ENCODE data around the gene BUD31.

BUD31 gene

DNA sequence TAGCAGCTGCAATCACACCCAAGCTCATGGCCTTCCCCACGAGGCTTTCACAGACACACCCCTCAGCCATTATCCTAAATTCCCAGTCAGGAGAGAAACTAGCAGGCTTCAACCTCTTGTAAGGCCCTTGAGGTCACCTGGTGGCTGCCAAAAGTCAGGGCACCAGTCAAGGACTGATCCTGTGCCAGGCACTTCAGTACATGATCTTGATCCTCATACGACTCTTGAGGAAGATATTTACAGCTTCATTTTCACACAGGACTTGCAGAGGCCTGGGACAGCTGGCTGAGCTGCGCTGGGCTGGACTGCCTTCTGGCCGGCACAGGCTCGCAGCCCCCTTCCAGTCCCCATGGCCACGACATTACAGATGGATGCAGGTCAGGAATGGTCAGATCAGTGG is 9.2 kb upstream of the BUD31 start:
- no peak overlapping the region for H3K27ac ChIP-seq (ENCODE audit: low read depth, low read length)
- no peak overlapping the region for H3K4me2 ChIP-seq (ENCODE audit: low read length)
- no peaks in the 10 kb centered on the region for H3K9me2 ChIP-seq (replicated peaks; ENCODE audit: control insufficient read depth, low read length)
- no peak for TF ChIP-seq EZH2phosphoT487 (IDR thresholded peaks at IDR 0.05; ENCODE audit: borderline replicate concordance, low read length)
- TF ChIP-seq, protein P1, sequence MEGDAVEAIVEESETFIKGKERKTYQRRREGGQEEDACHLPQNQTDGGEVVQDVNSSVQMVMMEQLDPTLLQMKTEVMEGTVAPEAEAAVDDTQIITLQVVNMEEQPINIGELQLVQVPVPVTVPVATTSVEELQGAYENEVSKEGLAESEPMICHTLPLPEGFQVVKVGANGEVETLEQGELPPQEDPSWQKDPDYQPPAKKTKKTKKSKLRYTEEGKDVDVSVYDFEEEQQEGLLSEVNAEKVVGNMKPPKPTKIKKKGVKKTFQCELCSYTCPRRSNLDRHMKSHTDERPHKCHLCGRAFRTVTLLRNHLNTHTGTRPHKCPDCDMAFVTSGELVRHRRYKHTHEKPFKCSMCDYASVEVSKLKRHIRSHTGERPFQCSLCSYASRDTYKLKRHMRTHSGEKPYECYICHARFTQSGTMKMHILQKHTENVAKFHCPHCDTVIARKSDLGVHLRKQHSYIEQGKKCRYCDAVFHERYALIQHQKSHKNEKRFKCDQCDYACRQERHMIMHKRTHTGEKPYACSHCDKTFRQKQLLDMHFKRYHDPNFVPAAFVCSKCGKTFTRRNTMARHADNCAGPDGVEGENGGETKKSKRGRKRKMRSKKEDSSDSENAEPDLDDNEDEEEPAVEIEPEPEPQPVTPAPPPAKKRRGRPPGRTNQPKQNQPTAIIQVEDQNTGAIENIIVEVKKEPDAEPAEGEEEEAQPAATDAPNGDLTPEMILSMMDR (IDR thresholded peaks at IDR 0.05; ENCODE audit: low read depth, low read length, poor library complexity, severe bottlenecking) = no peak
- no peaks in the 10 kb centered on the region for H3K4me1 ChIP-seq (ENCODE audit: control insufficient read depth, low read length)
- H3K27me3 ChIP-seq (ENCODE audit: control insufficient read depth, low read length) = no peaks in the 10 kb centered on the region
- H3K4me3 ChIP-seq (ENCODE audit: low read length) = no peak overlapping the region
- peaks cover 23% of the 10 kb centered on the region for H3F3A ChIP-seq (ENCODE audit: control insufficient read depth, insufficient read depth)
- no peaks in the 10 kb centered on the region for H3K9me3 ChIP-seq (ENCODE audit: control insufficient read depth, insufficient read depth, low read length)
- H3K79me2 ChIP-seq (ENCODE audit: control insufficient read depth, low read length) = peaks cover 24% of the 10 kb centered on the region
- peaks cover 91% of the 10 kb centered on the region for H3K36me3 ChIP-seq (ENCODE audit: control insufficient read depth, low read length)
- peaks cover 19% of the 10 kb centered on the region for H4K20me1 ChIP-seq (ENCODE audit: control insufficient read depth, insufficient read depth, low read depth, low read length)

DNA sequence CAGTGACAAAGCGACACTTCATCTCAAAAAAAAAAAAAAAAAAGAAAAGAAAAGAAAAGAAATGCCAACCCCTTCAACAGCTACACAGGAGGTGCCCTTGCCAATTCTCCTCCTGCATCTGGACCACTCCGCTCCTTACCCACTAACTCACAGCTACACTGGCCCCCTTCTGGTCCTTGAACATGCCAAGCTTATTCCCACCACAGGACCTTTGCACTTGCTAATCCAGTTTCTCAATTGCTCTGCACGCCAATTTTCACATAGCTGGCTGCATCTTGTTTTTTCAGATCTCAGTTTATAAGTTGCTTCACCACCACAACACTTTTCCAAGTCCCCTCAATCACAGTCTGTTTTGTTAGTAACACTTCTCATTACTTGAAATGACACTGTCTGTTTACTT is 5.9 kb upstream of the BUD31 start:
- peaks cover 14% of the 10 kb centered on the region for H3F3A ChIP-seq (ENCODE audit: control insufficient read depth, insufficient read depth)
- H4K20me1 ChIP-seq (ENCODE audit: control insufficient read depth, insufficient read depth, low read depth, low read length) = peaks cover 27% of the 10 kb centered on the region
- H3K27me3 ChIP-seq (ENCODE audit: control insufficient read depth, low read length) = no peaks in the 10 kb centered on the region
- H3K9me3 ChIP-seq (ENCODE audit: control insufficient read depth, insufficient read depth, low read length) = no peaks in the 10 kb centered on the region
- no peak for TF ChIP-seq EZH2phosphoT487 (IDR thresholded peaks at IDR 0.05; ENCODE audit: borderline replicate concordance, low read length)
- TF ChIP-seq, protein P1 (IDR thresholded peaks at IDR 0.05; ENCODE audit: low read depth, low read length, poor library complexity, severe bottlenecking) = no peak
- H3K4me1 ChIP-seq (ENCODE audit: control insufficient read depth, low read length) = peaks cover 18% of the 10 kb centered on the region
- no peak overlapping the region for H3K4me2 ChIP-seq (ENCODE audit: low read length)
- no peak overlapping the region for H3K27ac ChIP-seq (ENCODE audit: low read depth, low read length)
- no peak overlapping the region for H3K4me3 ChIP-seq (ENCODE audit: low read length)
- H3K9me2 ChIP-seq (replicated peaks; ENCODE audit: control insufficient read depth, low read length) = no peaks in the 10 kb centered on the region
- H3K79me2 ChIP-seq (ENCODE audit: control insufficient read depth, low read length) = peaks cover 56% of the 10 kb centered on the region
- H3K36me3 ChIP-seq (ENCODE audit: control insufficient read depth, low read length) = peaks cover 90% of the 10 kb centered on the region

DNA sequence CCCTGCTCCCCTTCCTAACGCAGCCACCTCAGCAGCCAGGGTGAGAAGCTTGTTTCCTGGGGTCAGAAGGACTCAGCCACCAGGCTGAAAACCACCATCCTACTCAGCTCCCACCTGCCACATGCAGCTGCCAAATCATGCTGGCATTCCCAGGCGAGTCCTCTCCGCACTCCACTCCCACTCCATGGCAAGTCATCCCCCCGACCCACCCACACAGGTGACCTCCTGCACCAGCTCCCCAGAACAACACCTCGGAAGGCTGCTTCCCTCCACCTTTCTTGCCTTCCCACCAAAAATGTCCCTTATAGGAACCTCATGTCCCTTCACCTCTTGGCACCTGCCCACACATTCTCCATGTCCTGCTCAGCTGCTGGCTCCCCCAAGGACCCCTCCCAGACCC is 5.0 kb upstream of the BUD31 start:
- Histone ChIP-seq H3K9me3 (ENCODE audit: control insufficient read depth, insufficient read depth, low read length) (no peaks in the 10 kb centered on the region), H3K36me3 (ENCODE audit: control insufficient read depth, low read length) (peaks cover 86% of the 10 kb centered on the region), H3K4me3 (ENCODE audit: low read length) (no peak overlapping the region), H3K4me2 (ENCODE audit: low read length) (no peak overlapping the region), H4K20me1 (ENCODE audit: control insufficient read depth, insufficient read depth, low read depth, low read length) (peaks cover 26% of the 10 kb centered on the region), H3K79me2 (ENCODE audit: control insufficient read depth, low read length) (peaks cover 65% of the 10 kb centered on the region), H3F3A (ENCODE audit: control insufficient read depth, insufficient read depth) (peaks cover 10% of the 10 kb centered on the region), H3K27me3 (ENCODE audit: control insufficient read depth, low read length) (no peaks in the 10 kb centered on the region), H3K27ac (ENCODE audit: low read depth, low read length) (no peak overlapping the region), H3K4me1 (ENCODE audit: control insufficient read depth, low read length) (peaks cover 18% of the 10 kb centered on the region), H3K9me2 (replicated peaks; ENCODE audit: control insufficient read depth, low read length) (no peaks in the 10 kb centered on the region)
- TF ChIP-seq, protein P1 (IDR thresholded peaks at IDR 0.05; ENCODE audit: low read depth, low read length, poor library complexity, severe bottlenecking) = no peak
- no peak for TF ChIP-seq EZH2phosphoT487 (IDR thresholded peaks at IDR 0.05; ENCODE audit: borderline replicate concordance, low read length)
